NCI-H2081 treated with DMSO at 0.1 percent for 48 hours (cell line): ENCODE measurements around the gene MUC5B.
"Not testable (repeated sequence)": the region's sequence is repeated elsewhere in the genome, so short reads cannot be mapped to it uniquely, and the experiment has no call there.

ENCODE experiments used
- DNase-seq: peaks from one replicate; lab custom pipeline; 2025; lab: John Stamatoyannopoulos, UW

Gene MUC5B

GRCh38 chr11:1233351-1234053 lies 10.6 kb downstream of the MUC5B start:
- DNase-seq = no peak

DNA sequence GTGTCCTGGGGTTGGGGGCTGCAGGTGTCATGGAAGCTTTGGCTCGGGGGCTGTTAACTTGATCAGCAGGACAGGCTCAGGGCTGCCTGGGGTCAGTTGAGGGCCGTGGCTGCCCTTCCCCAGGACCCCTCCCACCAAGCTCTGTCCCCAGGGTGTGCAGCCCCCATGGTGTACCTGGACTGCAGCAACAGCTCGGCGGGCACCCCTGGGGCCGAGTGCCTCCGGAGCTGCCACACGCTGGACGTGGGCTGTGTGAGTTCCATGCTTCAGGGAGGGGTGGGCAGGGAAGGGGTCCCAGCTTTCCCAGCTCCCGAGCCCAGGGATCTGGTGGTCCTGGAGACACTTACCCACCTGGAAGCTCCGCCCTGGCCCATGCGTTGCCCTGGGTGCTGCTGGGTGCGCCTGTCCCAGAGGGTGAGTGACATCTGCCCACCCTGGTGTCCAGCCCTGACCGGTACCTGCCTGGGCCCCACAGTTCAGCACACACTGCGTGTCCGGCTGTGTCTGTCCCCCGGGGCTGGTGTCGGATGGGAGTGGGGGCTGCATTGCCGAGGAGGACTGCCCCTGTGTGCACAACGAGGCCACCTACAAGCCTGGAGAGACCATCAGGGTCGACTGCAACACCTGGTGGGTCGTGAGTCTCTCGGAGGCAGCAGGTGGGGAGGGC lies 11.3 kb downstream of the MUC5B start:
- DNase-seq = no peak

DNA sequence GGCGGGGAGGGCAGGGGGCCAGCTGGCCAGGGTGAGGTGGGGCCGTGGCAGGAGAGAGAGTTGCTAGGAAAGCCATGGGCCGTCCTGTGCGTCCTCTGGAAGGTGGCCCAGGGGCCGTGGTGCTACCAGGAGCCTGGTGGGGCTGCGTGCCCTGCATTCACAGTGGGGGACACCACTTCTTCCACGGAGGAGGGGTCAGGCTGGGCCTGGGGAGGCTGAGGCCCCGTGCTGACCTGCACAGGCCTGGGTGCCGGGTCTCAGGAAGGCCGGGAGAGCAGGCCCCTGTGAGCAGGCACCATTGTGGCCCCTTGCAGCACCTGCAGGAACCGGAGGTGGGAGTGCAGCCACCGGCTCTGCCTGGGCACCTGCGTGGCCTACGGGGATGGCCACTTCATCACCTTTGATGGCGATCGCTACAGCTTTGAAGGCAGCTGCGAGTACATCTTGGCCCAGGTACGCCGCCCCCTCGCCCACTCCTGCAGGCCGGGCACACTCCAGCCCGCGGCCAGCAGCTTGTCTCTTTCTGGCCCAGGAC lies 12.0 kb downstream of the MUC5B start:
- no peak for DNase-seq

GRCh38 chr11:1235306-1235900 lies 12.5 kb downstream of the MUC5B start:
- DNase-seq = no peak

GRCh38 chr11:1235901-1236315 lies 13.0 kb downstream of the MUC5B start:
- DNase-seq = no peak

DNA sequence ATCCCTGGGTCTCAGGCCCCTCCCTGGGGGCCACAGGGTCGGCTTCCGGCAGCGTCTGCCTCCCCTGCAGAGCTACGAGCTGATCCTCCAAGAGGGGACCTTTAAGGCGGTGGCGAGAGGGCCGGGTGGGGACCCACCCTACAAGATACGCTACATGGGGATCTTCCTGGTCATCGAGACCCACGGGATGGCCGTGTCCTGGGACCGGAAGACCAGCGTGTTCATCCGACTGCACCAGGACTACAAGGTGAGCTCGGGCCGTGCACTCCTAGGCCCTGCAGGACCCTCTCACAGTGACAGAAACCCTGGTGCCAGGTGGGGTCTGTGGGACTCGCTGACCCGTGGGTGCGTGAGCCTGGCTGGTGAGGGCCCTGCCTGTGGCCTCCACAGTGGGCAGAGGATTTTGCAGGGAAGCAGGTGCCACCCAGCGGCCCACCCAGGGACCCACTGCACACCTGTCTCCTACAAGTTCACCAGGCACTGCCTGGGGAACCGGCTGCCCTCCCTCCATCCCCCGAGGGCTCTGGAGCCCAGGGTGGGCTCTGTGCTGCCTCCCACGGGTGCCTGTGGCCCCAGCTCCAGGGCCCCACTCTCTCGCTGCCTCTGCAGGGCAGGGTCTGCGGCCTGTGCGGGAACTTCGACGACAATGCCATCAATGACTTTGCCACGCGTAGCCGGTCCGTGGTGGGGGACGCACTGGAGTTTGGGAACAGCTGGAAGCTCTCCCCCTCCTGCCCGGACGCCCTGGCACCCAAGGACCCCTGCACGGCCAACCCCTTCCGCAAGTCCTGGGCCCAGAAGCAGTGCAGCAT lies 13.7 kb downstream of the MUC5B start:
- DNase-seq = no peak

- DNase-seq = no peak
These were observed 14.3 kb downstream of the MUC5B start for GRCh38 chr11:1237128-1237580.

DNA sequence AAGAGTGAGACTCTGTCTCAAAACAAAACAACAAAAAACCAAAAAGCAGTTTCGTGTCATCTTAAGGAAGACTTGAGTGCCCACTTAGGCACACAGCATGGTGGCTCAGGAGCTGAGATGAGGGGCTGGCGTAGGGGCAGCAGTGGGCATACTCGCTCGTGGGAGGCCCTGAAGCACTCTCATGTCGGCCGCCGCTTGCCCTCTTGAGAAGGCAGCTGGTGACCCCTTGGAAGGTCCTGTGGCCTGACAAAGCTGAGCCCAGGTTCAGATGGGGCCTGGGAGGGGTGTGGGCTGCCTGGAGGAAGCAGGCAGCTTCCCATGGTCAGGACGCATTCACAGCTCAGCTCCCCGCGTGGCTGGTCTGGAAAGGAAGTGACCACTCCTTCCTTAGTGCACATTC lies 15.0 kb downstream of the MUC5B start:
- no peak for DNase-seq

DNA sequence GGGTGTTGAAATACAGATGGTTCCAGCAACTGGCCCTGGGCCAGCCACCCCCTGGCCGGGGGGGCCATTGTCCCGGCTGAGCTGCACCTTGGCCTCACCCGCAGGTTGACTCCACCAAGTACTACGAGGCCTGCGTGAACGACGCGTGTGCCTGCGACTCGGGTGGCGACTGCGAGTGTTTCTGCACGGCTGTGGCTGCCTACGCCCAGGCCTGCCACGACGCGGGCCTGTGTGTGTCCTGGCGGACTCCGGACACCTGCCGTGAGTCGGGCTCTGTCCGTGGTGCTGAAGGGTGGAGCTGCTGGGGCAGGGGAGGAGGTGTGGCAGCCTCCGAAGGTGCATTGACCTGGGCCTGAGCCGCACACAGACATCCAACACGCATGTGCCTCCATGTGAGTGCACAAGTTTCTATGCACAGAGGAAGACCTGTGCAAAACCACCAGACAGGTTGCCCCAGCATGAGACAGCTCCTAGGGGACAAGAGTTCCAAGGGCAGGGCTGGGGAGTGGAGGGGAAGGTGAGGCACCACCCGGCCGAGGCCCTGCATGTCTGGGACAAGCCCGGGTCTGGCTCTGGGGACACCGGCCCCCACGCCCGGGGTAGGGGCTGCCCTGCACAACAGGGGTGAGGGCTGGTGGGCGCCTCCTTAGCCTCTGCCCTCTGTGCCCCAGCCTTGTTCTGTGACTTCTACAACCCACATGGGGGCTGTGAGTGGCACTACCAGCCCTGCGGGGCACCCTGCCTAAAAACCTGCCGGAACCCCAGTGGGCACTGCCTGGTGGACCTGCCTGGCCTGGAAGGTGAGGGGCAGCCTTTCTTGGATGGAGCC lies 16.1 kb downstream of the MUC5B start:
- no peak for DNase-seq

DNA sequence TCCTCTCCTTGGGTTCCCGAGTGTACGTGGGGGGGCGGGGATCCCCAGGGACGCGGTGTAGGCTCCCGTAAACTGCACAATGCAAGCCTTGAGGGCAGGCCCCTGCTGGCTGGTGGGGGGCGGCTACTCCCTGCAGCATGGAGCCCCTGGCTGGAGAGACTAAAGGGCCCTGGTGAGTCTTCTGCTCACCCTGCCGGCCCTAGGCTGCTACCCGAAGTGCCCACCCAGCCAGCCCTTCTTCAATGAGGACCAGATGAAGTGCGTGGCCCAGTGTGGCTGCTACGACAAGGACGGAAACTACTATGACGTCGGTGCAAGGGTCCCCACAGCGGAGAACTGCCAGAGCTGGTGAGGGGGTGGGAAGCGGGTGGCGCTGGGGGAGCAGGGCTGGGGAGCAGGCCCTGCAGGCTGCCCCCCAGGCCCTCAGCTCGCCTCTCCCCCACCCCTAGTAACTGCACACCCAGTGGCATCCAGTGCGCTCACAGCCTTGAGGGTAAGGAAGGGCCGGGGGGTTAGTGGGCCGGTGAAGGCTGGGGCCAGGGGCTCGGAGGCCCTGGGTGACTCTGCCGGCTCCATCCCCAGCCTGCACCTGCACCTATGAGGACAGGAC lies 16.8 kb downstream of the MUC5B start:
- DNase-seq = no peak

- DNase-seq = no peak
These were observed 17.9 kb downstream of the MUC5B start for GRCh38 chr11:1240771-1241170.

DNA sequence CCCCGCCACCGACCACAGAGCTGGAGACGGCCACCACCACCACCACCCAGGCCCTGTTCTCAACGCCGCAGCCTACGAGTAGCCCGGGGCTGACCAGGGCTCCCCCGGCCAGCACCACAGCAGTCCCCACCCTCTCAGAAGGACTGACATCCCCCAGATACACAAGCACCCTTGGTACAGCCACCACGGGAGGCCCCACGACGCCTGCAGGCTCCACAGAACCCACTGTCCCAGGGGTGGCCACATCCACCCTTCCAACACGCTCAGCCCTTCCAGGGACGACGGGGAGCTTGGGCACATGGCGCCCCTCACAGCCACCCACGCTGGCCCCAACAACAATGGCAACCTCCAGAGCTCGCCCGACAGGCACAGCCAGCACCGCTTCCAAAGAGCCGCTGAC lies 18.8 kb downstream of the MUC5B start:
- no peak for DNase-seq

GRCh38 chr11:1242289-1242688 lies 19.4 kb downstream of the MUC5B start:
- DNase-seq = no peak

DNA sequence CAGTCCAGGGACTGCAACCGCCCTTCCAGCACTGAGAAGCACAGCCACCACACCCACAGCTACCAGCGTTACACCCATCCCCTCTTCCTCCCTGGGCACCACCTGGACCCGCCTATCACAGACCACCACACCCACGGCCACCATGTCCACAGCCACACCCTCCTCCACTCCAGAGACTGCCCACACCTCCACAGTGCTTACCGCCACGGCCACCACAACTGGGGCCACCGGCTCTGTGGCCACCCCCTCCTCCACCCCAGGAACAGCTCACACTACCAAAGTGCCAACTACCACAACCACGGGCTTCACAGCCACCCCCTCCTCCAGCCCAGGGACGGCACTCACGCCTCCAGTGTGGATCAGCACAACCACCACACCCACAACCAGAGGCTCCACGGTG lies 19.9 kb downstream of the MUC5B start:
- not testable (repeated sequence) for DNase-seq

- DNase-seq = not testable (repeated sequence)
These were observed 20.7 kb downstream of the MUC5B start for GRCh38 chr11:1243521-1243920.

DNA sequence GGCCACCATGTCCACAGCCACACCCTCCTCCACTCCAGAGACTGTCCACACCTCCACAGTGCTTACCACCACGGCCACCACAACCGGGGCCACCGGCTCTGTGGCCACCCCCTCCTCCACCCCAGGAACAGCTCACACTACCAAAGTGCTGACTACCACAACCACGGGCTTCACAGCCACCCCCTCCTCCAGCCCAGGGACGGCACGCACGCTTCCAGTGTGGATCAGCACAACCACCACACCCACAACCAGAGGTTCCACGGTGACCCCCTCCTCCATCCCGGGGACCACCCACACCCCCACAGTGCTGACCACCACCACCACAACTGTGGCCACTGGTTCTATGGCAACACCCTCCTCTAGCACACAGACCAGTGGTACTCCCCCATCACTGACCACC lies 21.7 kb downstream of the MUC5B start:
- DNase-seq = not testable (repeated sequence)

DNA sequence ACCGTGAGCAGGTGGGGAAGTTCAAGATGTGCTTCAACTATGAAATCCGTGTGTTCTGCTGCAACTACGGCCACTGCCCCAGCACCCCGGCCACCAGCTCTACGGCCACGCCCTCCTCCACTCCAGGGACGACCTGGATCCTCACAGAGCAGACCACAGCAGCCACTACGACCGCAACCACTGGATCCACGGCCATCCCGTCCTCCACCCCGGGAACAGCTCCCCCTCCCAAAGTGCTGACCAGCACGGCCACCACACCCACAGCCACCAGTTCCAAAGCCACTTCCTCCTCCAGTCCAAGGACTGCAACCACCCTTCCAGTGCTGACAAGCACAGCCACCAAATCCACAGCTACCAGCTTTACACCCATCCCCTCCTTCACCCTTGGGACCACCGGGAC lies 22.9 kb downstream of the MUC5B start:
- DNase-seq = not testable (repeated sequence)

DNA sequence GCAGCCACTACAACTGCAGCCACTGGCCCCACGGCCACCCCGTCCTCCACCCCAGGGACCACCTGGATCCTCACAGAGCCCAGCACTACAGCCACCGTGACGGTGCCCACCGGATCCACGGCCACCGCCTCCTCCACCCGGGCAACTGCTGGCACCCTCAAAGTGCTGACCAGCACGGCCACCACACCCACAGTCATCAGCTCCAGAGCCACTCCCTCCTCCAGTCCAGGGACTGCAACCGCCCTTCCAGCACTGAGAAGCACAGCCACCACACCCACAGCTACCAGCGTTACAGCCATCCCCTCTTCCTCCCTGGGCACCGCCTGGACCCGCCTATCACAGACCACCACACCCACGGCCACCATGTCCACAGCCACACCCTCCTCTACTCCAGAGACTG lies 23.4 kb downstream of the MUC5B start:
- not testable (repeated sequence) for DNase-seq

DNA sequence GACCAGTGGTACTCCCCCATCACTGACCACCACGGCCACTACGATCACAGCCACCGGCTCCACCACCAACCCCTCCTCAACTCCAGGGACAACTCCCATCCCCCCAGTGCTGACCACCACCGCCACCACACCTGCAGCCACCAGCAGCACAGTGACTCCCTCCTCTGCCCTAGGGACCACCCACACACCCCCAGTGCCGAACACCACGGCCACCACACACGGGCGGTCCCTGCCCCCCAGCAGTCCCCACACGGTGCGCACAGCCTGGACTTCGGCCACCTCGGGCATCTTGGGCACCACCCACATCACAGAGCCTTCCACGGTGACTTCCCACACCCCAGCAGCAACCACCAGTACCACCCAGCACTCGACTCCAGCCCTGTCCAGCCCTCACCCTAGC lies 24.2 kb downstream of the MUC5B start:
- DNase-seq = not testable (repeated sequence)

GRCh38 chr11:1248951-1249350 lies 26.1 kb downstream of the MUC5B start:
- DNase-seq = not testable (repeated sequence)

DNA sequence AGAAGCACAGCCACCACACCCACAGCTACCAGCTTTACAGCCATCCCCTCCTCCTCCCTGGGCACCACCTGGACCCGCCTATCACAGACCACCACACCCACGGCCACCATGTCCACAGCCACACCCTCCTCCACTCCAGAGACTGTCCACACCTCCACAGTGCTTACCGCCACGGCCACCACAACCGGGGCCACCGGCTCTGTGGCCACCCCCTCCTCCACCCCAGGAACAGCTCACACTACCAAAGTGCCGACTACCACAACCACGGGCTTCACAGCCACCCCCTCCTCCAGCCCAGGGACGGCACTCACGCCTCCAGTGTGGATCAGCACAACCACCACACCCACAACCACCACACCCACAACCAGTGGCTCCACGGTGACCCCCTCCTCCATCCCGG lies 27.5 kb downstream of the MUC5B start:
- not testable (repeated sequence) for DNase-seq
